IPS-18c (cell line): ENCODE results near the gene RUSC2.
"Not testable (repeated sequence)": the region's sequence is repeated elsewhere in the genome, so short reads cannot be mapped to it uniquely, and the experiment has no call there.

Experiments
- H3K4me3 ChIP-seq: 2 replicates; pipeline ENCODE4 v1.7.0; 2013; ENCODE audit warnings: low read depth, mild to moderate bottlenecking, low read length, moderate library complexity; ENCODE audit not compliant: insufficient read depth
- H3K9me3 ChIP-seq: one replicate; pipeline ENCODE4 v1.6.1; 2013; ENCODE audit warnings: mild to moderate bottlenecking, low read length, moderate library complexity; ENCODE audit not compliant: control insufficient read depth, insufficient read depth

The RUSC2 gene

GRCh38 chr9:35490155-35490909 is 421 bp downstream of the RUSC2 start:
- H3K9me3 ChIP-seq: no peaks in the 10 kb centered on the region
- peak overlapping the region; percentile 85 for H3K4me3 ChIP-seq

DNA sequence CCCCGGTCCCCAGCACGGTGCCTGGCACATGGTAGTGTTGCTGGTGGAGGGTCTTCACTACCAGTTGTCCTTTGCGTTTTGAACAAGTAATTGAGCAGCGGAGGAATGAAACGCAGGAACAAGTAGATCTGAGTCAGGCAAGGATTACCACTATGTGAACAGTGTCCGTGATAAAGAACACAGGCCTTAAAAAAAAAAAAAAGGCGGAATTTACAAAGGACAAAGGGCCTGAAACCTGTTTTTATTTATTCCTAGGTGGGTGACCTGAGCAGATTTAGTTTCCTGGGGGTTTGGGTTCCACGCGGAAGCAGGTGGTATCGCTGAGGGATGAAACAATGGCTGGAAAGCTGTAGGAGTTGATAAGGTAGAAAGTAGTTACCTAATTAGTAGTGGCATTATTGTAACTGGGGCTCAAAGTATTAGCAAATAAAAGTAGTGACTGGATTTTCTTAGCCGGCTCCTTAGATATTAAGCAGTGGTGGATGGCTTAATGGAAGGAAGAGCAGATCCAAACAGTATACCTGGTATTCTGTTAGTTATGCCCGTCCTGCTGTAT is 1.1 kb downstream of the RUSC2 start:
- H3K4me3 ChIP-seq: peak overlapping the region; percentile 85

DNA sequence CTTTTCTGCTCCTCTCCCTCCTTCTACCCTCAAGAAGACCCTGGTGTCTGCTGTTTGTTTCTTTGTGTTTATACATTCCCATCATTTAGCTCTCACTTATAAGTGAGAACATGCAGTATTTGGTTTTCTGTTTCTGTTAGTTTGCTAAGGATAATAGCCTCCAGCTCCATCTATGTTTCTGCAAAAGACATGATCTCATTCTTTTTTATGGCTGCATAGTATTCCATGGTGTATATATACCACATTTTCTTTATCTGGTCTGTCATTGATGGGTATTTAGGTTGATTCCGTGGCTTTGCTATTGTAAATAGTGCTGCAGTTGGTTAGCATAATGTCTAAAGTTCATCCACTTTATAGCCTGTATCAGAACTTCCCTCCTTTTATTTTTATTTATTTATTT is 3.2 kb downstream of the RUSC2 start:
- H3K9me3 ChIP-seq, H3K4me3 ChIP-seq: not testable (repeated sequence)

More for the DNA sequence above, 1.1 kb downstream of the RUSC2 start:
- no peaks in the 10 kb centered on the region for H3K9me3 ChIP-seq

- H3K9me3 ChIP-seq: no peaks in the 10 kb centered on the region
- no peak overlapping the region for H3K4me3 ChIP-seq
Measured at GRCh38 chr9:35495984-35496383, 6.1 kb downstream of the RUSC2 start.

DNA sequence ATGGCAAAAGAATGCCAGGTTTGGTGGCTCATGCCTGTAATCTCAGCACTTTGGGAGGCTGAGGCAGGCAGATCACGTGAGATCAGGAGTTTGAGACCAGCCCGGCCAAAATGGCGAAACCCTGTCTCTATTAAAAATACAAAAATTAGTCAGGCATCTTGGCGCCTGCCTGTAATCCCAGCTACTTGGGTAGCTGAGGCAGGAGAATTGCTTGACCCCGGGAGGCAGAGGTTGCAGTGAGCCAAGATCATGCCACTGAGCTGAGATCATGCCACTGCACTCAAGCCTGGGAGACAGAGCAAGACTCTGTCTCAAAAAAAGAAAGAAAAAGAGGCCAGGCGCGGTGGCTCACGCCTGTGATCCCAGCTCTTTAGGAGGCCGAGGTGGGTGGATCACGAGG is 8.3 kb downstream of the RUSC2 start:
- H3K9me3 ChIP-seq, H3K4me3 ChIP-seq: not testable (repeated sequence)

DNA sequence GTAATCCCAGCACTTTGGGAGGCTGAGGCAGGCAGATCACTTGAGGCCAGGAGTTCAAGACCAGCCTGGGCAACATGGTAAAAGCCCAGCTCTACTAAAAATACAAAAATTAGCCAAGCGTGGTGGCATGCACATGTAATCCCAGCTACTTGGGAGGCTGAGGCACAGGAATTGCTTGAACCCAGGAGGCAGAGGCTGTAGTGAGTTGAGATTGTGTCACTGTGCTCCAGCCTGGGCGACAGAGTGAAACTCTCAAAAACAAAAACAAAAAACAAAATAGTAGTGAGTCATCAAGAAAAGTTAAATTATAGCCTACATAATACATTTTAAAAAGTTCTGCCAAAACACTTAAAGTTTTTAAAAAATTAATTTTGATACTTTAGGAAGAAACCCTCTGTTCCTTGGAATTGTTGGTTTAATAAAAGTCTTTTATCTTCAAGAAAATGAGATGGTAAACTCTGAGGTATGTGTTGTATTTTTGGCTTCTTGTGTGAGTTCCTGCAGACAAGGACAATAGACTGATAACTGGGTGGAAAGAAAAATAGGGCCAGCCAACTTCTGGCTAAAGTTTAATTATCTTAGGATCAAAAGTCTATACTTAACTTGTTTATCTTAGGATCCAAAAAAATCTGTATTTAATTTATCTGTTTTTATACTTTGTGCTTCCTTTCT is 9.3 kb downstream of the RUSC2 start:
- peaks cover 2% of the 10 kb centered on the region for H3K9me3 ChIP-seq

DNA sequence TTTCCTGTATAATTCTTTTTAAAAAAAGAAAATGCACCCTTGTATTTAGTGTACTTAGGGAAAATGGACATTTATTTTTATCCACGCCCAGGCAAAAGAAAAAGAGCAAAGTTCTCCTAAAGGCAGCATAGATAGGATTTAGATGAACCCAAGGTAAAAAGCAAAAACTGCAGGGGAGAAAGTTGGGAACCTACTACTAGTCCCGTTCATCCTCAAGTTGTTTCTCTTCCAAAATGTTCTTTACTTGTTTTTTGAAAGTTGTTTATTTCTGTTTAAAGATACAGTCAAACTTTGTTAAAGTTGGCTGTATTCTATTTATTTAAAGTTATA is 9.8 kb downstream of the RUSC2 start:
- Histone ChIP-seq H3K4me3 (no peak overlapping the region), H3K9me3 (peaks cover 2% of the 10 kb centered on the region)

More for the DNA sequence above, 9.3 kb downstream of the RUSC2 start:
- no peak overlapping the region for H3K4me3 ChIP-seq

- Histone ChIP-seq H3K4me3 (no peak overlapping the region), H3K9me3 (peaks cover 2% of the 10 kb centered on the region)
Measured at GRCh38 chr9:35500130-35500748, 10.3 kb downstream of the RUSC2 start.

GRCh38 chr9:35501946-35502345 is 12.0 kb downstream of the RUSC2 start:
- no peak overlapping the region for H3K4me3 ChIP-seq
- peaks cover 2% of the 10 kb centered on the region for H3K9me3 ChIP-seq

GRCh38 chr9:35506359-35506758 is 16.4 kb downstream of the RUSC2 start:
- Histone ChIP-seq H3K4me3 (no peak overlapping the region), H3K9me3 (peaks cover 2% of the 10 kb centered on the region)

DNA sequence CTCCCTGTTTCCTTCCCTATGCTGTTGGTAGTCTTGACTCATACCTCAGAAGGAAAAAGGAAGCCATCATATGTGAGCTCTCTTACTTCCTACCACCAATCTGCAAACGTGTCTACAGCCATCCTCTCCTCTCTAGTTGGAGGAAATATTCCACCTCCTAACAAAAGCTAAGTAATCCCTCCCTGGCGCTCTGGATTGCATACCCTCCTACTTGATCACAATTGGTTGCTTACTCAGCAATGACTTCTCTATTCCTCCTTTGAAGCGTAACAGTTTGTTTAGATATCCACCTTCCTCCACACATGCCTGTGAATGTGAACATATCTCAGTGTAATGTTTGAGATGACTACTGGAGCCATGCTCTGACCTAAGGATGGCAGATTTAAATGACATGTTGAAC is 18.2 kb downstream of the RUSC2 start:
- H3K4me3 ChIP-seq: no peak overlapping the region
- peaks cover 2% of the 10 kb centered on the region for H3K9me3 ChIP-seq

DNA sequence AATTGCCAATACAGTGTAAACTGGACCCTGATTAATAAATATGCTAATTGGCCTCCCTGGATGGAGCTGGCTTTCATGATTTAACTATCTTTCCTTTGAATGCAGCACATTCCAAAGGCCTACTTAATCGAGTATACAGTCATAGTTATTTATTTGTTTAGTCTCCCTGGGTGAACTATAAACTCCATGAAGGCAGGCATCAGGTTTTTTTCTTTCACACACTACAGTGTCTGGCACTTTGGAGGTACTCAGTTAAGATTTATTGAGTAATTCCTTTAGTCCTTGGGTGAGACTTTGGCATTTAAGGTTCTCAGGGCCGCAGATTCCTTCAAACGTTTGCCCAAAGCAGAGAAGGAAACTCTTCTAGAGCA is 20.5 kb downstream of the RUSC2 start:
- Histone ChIP-seq H3K9me3 (no peaks in the 10 kb centered on the region), H3K4me3 (no peak overlapping the region)

GRCh38 chr9:35510754-35511428 is 21.0 kb downstream of the RUSC2 start:
- Histone ChIP-seq H3K4me3 (no peak overlapping the region), H3K9me3 (no peaks in the 10 kb centered on the region)

GRCh38 chr9:35511453-35511852 is 21.5 kb downstream of the RUSC2 start:
- H3K4me3 ChIP-seq: no peak overlapping the region

GRCh38 chr9:35515766-35516165 is 25.9 kb downstream of the RUSC2 start:
- no peak overlapping the region for H3K4me3 ChIP-seq
- no peaks in the 10 kb centered on the region for H3K9me3 ChIP-seq

More at GRCh38 chr9:35511453-35511852, 21.5 kb downstream of the RUSC2 start:
- no peaks in the 10 kb centered on the region for H3K9me3 ChIP-seq

GRCh38 chr9:35516479-35516878 is 26.6 kb downstream of the RUSC2 start:
- no peaks in the 10 kb centered on the region for H3K9me3 ChIP-seq
- no peak overlapping the region for H3K4me3 ChIP-seq

GRCh38 chr9:35517131-35517530 is 27.2 kb downstream of the RUSC2 start:
- no peak overlapping the region for H3K4me3 ChIP-seq
- no peaks in the 10 kb centered on the region for H3K9me3 ChIP-seq
